ENCODE measurements around the gene TCP11L2.

- TF ChIP-seq CTCF (IDR thresholded peaks at IDR 0.05; ENCODE audit: low read length) (no peak), EZH2phosphoT487 (IDR thresholded peaks at IDR 0.05; ENCODE audit: low read length) (no peak)
Measured at GRCh38 chr12:106280106-106280505, 22.4 kb upstream of the TCP11L2 start.
